T-cell (primary cell): ENCODE results near the gene CFAP107. TPM values are rescaled to one million over a fixed set of nuclear protein-coding genes. Genes with fewer than 3 reads are reported as not detected.

Source experiments
- ATAC-seq, 4 experiments: fragments of 200-7000 bp in 3 of 4; fragments of 150-1000 bp in 1 of 4; cut with Tn5 transposase; replicated peaks in 1 of 4; 1 replicate in 3 of 4; 2 replicates in 1 of 4; pipeline ENCODE4 v1.10.0; 2021; ENCODE audit warnings: moderate library complexity in 3 of 4, mild to moderate bottlenecking in 2 of 4, moderate number of reproducible peaks in 1 of 4
- CTCF ChIA-PET, 2 donors: fragments of 300-600 bp; sonication (Branson Sonifier 250); formaldehyde crosslinking; loops; one replicate each; lab custom pipeline; 2022; ENCODE audit warnings: antibody characterized with exemption in 2 of 2; lab: Charles Lee
- POLR2A ChIA-PET, 2 donors: fragments of 300-600 bp; sonication (Branson Sonifier 250); formaldehyde crosslinking; loops; one replicate each; lab custom pipeline; 2022; ENCODE audit warnings: antibody characterized with exemption in 2 of 2; lab: Charles Lee
- DNase-seq, 35 experiments: peaks; one replicate each; pipeline versions ENCODE4 v3.0.0 to v3.0.0-alpha.2; 2013 to 2023
- H3K27ac ChIP-seq: one replicate; pipeline ENCODE4 v1.5.1; 2013; ENCODE audit warnings: low read length
- H3K27me3 ChIP-seq, 2 experiments: replicated peaks in 1 of 2; 1 replicate in 1 of 2; 2 replicates in 1 of 2; pipeline versions ENCODE4 v1.6.1 to v1.7.0; 2013; ENCODE audit warnings: low read length in 1 of 2, mixed read lengths in 1 of 2; ENCODE audit not compliant: control insufficient read depth in 2 of 2, insufficient read depth in 2 of 2; ENCODE audit errors: extremely low read depth in 1 of 2
- H3K36me3 ChIP-seq, 2 donors: 1 replicate in 1 of 2; 2 replicates in 1 of 2; pipeline versions ENCODE4 v1.6.1 to v1.7.0; 2013; ENCODE audit warnings: low read length in 1 of 2; ENCODE audit not compliant: control insufficient read depth in 2 of 2, insufficient read depth in 1 of 2; ENCODE audit errors: extremely low read depth in 1 of 2
- H3K4me1 ChIP-seq, 2 experiments: 1 replicate in 1 of 2; 2 replicates in 1 of 2; pipeline versions ENCODE4 v1.6.1 to v1.7.0; 2013; ENCODE audit warnings: low read length in 2 of 2, mixed read lengths in 1 of 2; ENCODE audit not compliant: insufficient read depth in 2 of 2, control insufficient read depth in 1 of 2; ENCODE audit errors: extremely low read depth in 1 of 2
- H3K4me3 ChIP-seq, 2 donors: 1 replicate in 1 of 2; 2 replicates in 1 of 2; pipeline versions ENCODE4 v1.5.1 to v1.7.0; 2013; ENCODE audit warnings: mild to moderate bottlenecking in 2 of 2, low read length in 1 of 2, moderate library complexity in 1 of 2; ENCODE audit not compliant: control insufficient read depth in 1 of 2; ENCODE audit errors: extremely low read depth in 1 of 2
- H3K9me3 ChIP-seq: 2 replicates; pipeline ENCODE4 v1.7.0; 2013
- H3K27ac Mint-ChIP-seq, 2 donors: one replicate each; pipeline ENCODE4 v1.8.0; 2020 to 2021; ENCODE audit warnings: mild to moderate bottlenecking in 2 of 2, mixed read lengths in 2 of 2
- H3K27me3 Mint-ChIP-seq, 2 donors: one replicate each; pipeline ENCODE4 v1.8.0; 2021 to 2022; ENCODE audit warnings: mixed read lengths in 2 of 2
- H3K36me3 Mint-ChIP-seq: one replicate; pipeline ENCODE4 v1.8.0; 2021; ENCODE audit warnings: mixed read lengths
- H3K4me1 Mint-ChIP-seq, 3 donors: one replicate each; pipeline ENCODE4 v1.8.0; 2020 to 2022; ENCODE audit warnings: mixed read lengths in 3 of 3, mild to moderate bottlenecking in 1 of 3
- H3K4me3 Mint-ChIP-seq, 3 donors: one replicate each; pipeline ENCODE4 v1.8.0; 2020 to 2022; ENCODE audit warnings: mild to moderate bottlenecking in 3 of 3, mixed read lengths in 3 of 3, moderate library complexity in 3 of 3
- H3K9me3 Mint-ChIP-seq, 3 donors: one replicate each; pipeline ENCODE4 v1.8.0; 2020 to 2022; ENCODE audit warnings: mixed read lengths in 3 of 3
- WGBS: methylation state at CpG from one replicate; pipeline ENCODE4 v1.1.5; 2013; ENCODE audit warnings: missing lambda C conversion rate; ENCODE audit not compliant: insufficient coverage; 5-methylcytosine and 5-hydroxymethylcytosine counted together
- total RNA-seq, 35 experiments: library from RNA in 6 of 35; stranded (reverse) in 6 of 35; fragments of 120-200 nt in 1 of 35; gene quantifications; one replicate each; pipeline versions ENCODE4 v1.2.1 to v1.2.4 and lab custom pipeline; 2013 to 2026

Gene CFAP107
- total RNA-seq, 5 donors from 2014 or later (not counting 1 experiment from before 2014, with no cell fraction given) = not detected

GRCh38 chr1:12714710-12715475, 31.1 kb upstream of the CFAP107 start:
- H3K9me3 Mint-ChIP-seq = no peaks in the 10 kb centered on the region
- H3K4me3 Mint-ChIP-seq = no peak overlapping the region
- Histone ChIP-seq H3K4me3 (no peak overlapping the region), H3K9me3 (no peaks in the 10 kb centered on the region), H3K27ac (no peak overlapping the region), H3K27me3 (peaks cover 0 to 19% of the 10 kb centered on the region in 2 experiments), H3K36me3 (no peaks in the 10 kb centered on the region), H3K4me1 (no peaks in the 10 kb centered on the region)
- ChIA-PET POLR2A (no interaction called here), CTCF (no interaction called here)
- H3K27me3 Mint-ChIP-seq = peaks cover 37 to 53% of the 10 kb centered on the region in 2 donors
- H3K27ac Mint-ChIP-seq = no peak overlapping the region
- DNase-seq (no peak), ATAC-seq (no peak)
- WGBS = 44% methylated on average over 2 of the region's 3 CpGs
- no peaks in the 10 kb centered on the region for H3K4me1 Mint-ChIP-seq
- H3K36me3 Mint-ChIP-seq = no peaks in the 10 kb centered on the region

GRCh38 chr1:12715896-12716437, 30.0 kb upstream of the CFAP107 start, which contains the start of gene AADACL3:
AADACL3 (plus strand) TSS chr1:12716110; CDS start chr1:12716177, 67 bp downstream.
- Histone ChIP-seq H3K27ac (no peak within 1 kb of the TSS), H3K36me3 (no peaks in the 10 kb centered on the region), H3K27me3 (peaks cover 0 to 19% of the 10 kb centered on the region in 2 experiments), H3K4me1 (no peaks in the 10 kb centered on the region), H3K9me3 (no peaks in the 10 kb centered on the region), H3K4me3 (no peak within 1 kb of the TSS)
- Mint-ChIP-seq H3K4me1 (no peaks in the 10 kb centered on the region), H3K27ac (no peak within 1 kb of the TSS), H3K27me3 (peaks cover 37 to 50% of the 10 kb centered on the region in 2 donors), H3K9me3 (no peaks in the 10 kb centered on the region), H3K36me3 (no peaks in the 10 kb centered on the region), H3K4me3 (no peak within 1 kb of the TSS)
- ChIA-PET CTCF (no interaction called here), POLR2A (no interaction called here)
- DNase-seq = no peak
- no peak for ATAC-seq
- 81% methylated on average over 7 of the region's 8 CpGs for WGBS

GRCh38 chr1:12717301-12717838, 28.6 kb upstream of the CFAP107 start:
- Mint-ChIP-seq H3K4me3 (no peak overlapping the region), H3K27me3 (peaks cover 38 to 42% of the 10 kb centered on the region in 2 donors), H3K9me3 (no peaks in the 10 kb centered on the region), H3K36me3 (no peaks in the 10 kb centered on the region), H3K27ac (no peak overlapping the region), H3K4me1 (no peaks in the 10 kb centered on the region)
- 83% methylated on average over 3 of the region's 7 CpGs for WGBS
- no peak for DNase-seq
- Histone ChIP-seq H3K9me3 (no peaks in the 10 kb centered on the region), H3K27ac (no peak overlapping the region), H3K4me1 (no peaks in the 10 kb centered on the region), H3K27me3 (peaks cover 0 to 24% of the 10 kb centered on the region in 2 experiments), H3K36me3 (no peaks in the 10 kb centered on the region), H3K4me3 (no peak overlapping the region)
- ATAC-seq = no peak
- CTCF ChIA-PET = no interaction called here
- POLR2A ChIA-PET = no interaction called here

GRCh38 chr1:12722626-12723025, 23.4 kb upstream of the CFAP107 start:
- no peak for ATAC-seq
- Mint-ChIP-seq H3K27me3 (peaks cover 32 to 34% of the 10 kb centered on the region in 2 donors), H3K4me1 (no peaks in the 10 kb centered on the region), H3K36me3 (no peaks in the 10 kb centered on the region), H3K27ac (no peak overlapping the region), H3K4me3 (no peak overlapping the region), H3K9me3 (no peaks in the 10 kb centered on the region)
- ChIA-PET POLR2A (no interaction called here), CTCF (no interaction called here)
- no peaks in the 10 kb centered on the region for H3K4me1 ChIP-seq
- no peaks in the 10 kb centered on the region for H3K9me3 ChIP-seq
- H3K27me3 ChIP-seq = peaks cover 0 to 25% of the 10 kb centered on the region in 2 experiments
- H3K27ac ChIP-seq = no peak overlapping the region
- no CpG with 5 or more reads among the region's 1 CpG for WGBS
- H3K36me3 ChIP-seq = no peaks in the 10 kb centered on the region
- H3K4me3 ChIP-seq = no peak overlapping the region
- DNase-seq = no peak

GRCh38 chr1:12728391-12728790, 17.6 kb upstream of the CFAP107 start:
- Mint-ChIP-seq H3K27me3 (peaks cover 42 to 53% of the 10 kb centered on the region in 2 donors), H3K27ac (no peak overlapping the region), H3K36me3 (no peaks in the 10 kb centered on the region), H3K4me1 (no peaks in the 10 kb centered on the region), H3K9me3 (peaks cover 5 to 28% (median 15%) of the 10 kb centered on the region in 3 donors), H3K4me3 (no peak overlapping the region)
- Histone ChIP-seq H3K4me1 (no peaks in the 10 kb centered on the region), H3K27me3 (peaks cover 0 to 15% of the 10 kb centered on the region in 2 experiments), H3K27ac (no peak overlapping the region), H3K9me3 (peaks cover 3% of the 10 kb centered on the region), H3K4me3 (no peak overlapping the region), H3K36me3 (no peaks in the 10 kb centered on the region)
- no CpG with 5 or more reads among the region's 2 CpGs for WGBS
- ChIA-PET POLR2A (no interaction called here), CTCF (no interaction called here)
- no peak for DNase-seq
- no peak for ATAC-seq

GRCh38 chr1:12730156-12730555, 15.8 kb upstream of the CFAP107 start:
- H3K4me3 ChIP-seq = no peak overlapping the region
- H3K27me3 ChIP-seq = peaks cover 0 to 15% of the 10 kb centered on the region in 2 experiments
- POLR2A ChIA-PET = no interaction called here
- H3K4me1 ChIP-seq = no peaks in the 10 kb centered on the region
- Mint-ChIP-seq H3K27ac (no peak overlapping the region), H3K27me3 (peaks cover 56 to 67% of the 10 kb centered on the region in 2 donors), H3K36me3 (no peaks in the 10 kb centered on the region), H3K9me3 (peaks cover 11 to 28% (median 15%) of the 10 kb centered on the region in 3 donors), H3K4me1 (no peaks in the 10 kb centered on the region), H3K4me3 (no peak overlapping the region)
- no peak overlapping the region for H3K27ac ChIP-seq
- CTCF ChIA-PET = no interaction called here
- H3K9me3 ChIP-seq = peaks cover 3% of the 10 kb centered on the region
- no peaks in the 10 kb centered on the region for H3K36me3 ChIP-seq
- ATAC-seq (no peak), DNase-seq (no peak)
- WGBS = no CpG with 5 or more reads among the region's 1 CpG
